Osteoblast (primary cell): ENCODE results near the gene P2RY11. TPM values are rescaled to one million over a fixed set of nuclear protein-coding genes. Genes with fewer than 3 reads are reported as not detected.

Source experiments
- DNase-seq: peaks from one replicate; pipeline ENCODE4 v3.0.0; 2011; ENCODE audit warnings: low spot score, mixed read lengths; ENCODE audit not compliant: insufficient read length; ENCODE audit errors: missing footprints
- H2AFZ ChIP-seq: 2 replicates; pipeline ENCODE4 v1.6.0; 2011; ENCODE audit warnings: mild to moderate bottlenecking, low read length
- H3K27ac ChIP-seq: 2 replicates; pipeline ENCODE4 v1.5.1; 2011; ENCODE audit warnings: mild to moderate bottlenecking, low read depth, low read length, moderate library complexity
- H3K27me3 ChIP-seq: 2 replicates; pipeline ENCODE4 v1.6.0; 2012; ENCODE audit warnings: mild to moderate bottlenecking, control low read depth, inconsistent platforms, low read length, moderate library complexity; ENCODE audit not compliant: insufficient read depth
- H3K36me3 ChIP-seq: 2 replicates; pipeline ENCODE4 v1.5.1; 2011; ENCODE audit warnings: mild to moderate bottlenecking, low read length, control low read depth, moderate library complexity; ENCODE audit not compliant: insufficient read depth
- H3K4me1 ChIP-seq: 2 replicates; pipeline ENCODE4 v1.5.1; 2011; ENCODE audit warnings: mild to moderate bottlenecking, low read length, control low read depth, moderate library complexity; ENCODE audit not compliant: insufficient read depth
- H3K4me2 ChIP-seq: 2 replicates; pipeline ENCODE4 v1.6.0; 2011; ENCODE audit warnings: mild to moderate bottlenecking, low read length; ENCODE audit not compliant: insufficient read depth
- H3K4me3 ChIP-seq: fragments of 200-600 bp; sonication (generic); 3 replicates; pipeline ENCODE4 v1.5.1; 2012; ENCODE audit warnings: mild to moderate bottlenecking, low read length, inconsistent platforms; ENCODE audit not compliant: insufficient read depth
- H3K79me2 ChIP-seq: 2 replicates; pipeline ENCODE4 v1.6.0; 2012; ENCODE audit warnings: mild to moderate bottlenecking, low read length, control low read depth, inconsistent platforms; ENCODE audit not compliant: insufficient read depth
- H3K9me3 ChIP-seq: 2 replicates; pipeline ENCODE4 v1.5.1; 2011; ENCODE audit warnings: low read depth, low read length, control low read depth
- H4K20me1 ChIP-seq: 2 replicates; pipeline ENCODE4 v1.6.0; 2012; ENCODE audit warnings: mild to moderate bottlenecking, low read length, control low read depth; ENCODE audit not compliant: insufficient read depth
- total RNA-seq: library from RNA; depleted of rRNA; stranded (reverse); fragments of >200 nt; gene quantifications from 2 replicates; pipeline ENCODE4 v1.2.3, GENCODE V29; 2012
- TF ChIP-seq, protein P1 (sequence below): IDR thresholded peaks from 2 replicates; pipeline ENCODE4 v1.5.1; 2011; ENCODE audit warnings: mild to moderate bottlenecking, low read depth, low read length, moderate library complexity; ENCODE audit errors: extremely low read depth

The P2RY11 gene
- total RNA-seq, 1 donor, result 2.2 TPM

DNA sequence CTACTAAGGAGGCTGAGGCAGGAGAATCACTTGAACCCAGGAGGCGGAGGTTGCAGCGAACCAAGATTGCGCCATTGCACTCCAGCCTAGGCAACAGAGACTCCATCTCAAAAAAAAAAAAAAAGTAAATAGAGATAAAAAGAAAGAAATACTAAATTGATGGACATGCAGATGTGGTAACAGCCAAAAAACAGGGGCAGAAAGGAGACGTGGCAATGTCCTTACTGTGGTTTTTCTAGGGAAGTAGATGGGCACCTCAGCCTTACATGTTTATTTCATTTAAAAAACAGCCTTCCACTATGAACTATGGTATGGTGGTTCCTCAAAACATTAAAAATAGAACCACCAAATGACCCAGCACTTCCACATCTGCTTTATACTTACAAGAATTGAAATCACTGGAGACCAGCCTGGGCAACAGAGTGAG lies 14.7 kb downstream of the P2RY11 start:
- peaks cover 12% of the 10 kb centered on the region for H3K4me1 ChIP-seq
- TF ChIP-seq, protein P1, sequence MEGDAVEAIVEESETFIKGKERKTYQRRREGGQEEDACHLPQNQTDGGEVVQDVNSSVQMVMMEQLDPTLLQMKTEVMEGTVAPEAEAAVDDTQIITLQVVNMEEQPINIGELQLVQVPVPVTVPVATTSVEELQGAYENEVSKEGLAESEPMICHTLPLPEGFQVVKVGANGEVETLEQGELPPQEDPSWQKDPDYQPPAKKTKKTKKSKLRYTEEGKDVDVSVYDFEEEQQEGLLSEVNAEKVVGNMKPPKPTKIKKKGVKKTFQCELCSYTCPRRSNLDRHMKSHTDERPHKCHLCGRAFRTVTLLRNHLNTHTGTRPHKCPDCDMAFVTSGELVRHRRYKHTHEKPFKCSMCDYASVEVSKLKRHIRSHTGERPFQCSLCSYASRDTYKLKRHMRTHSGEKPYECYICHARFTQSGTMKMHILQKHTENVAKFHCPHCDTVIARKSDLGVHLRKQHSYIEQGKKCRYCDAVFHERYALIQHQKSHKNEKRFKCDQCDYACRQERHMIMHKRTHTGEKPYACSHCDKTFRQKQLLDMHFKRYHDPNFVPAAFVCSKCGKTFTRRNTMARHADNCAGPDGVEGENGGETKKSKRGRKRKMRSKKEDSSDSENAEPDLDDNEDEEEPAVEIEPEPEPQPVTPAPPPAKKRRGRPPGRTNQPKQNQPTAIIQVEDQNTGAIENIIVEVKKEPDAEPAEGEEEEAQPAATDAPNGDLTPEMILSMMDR, result no peak
- H3K27me3 ChIP-seq, result no peaks in the 10 kb centered on the region
- no peak overlapping the region for H2AFZ ChIP-seq
- H4K20me1 ChIP-seq, result no peaks in the 10 kb centered on the region
- no peak overlapping the region for H3K27ac ChIP-seq
- no peaks in the 10 kb centered on the region for H3K79me2 ChIP-seq
- no peaks in the 10 kb centered on the region for H3K9me3 ChIP-seq
- no peak overlapping the region for H3K4me3 ChIP-seq
- H3K4me2 ChIP-seq, result no peak overlapping the region
- H3K36me3 ChIP-seq, result peaks cover 23% of the 10 kb centered on the region
- no peak for DNase-seq

GRCh38 chr19:10132905-10133304 lies 21.4 kb downstream of the P2RY11 start:
- no peaks in the 10 kb centered on the region for H3K9me3 ChIP-seq
- peaks cover 66% of the 10 kb centered on the region for H3K36me3 ChIP-seq
- TF ChIP-seq, protein P1, result no peak
- H3K27me3 ChIP-seq, result no peaks in the 10 kb centered on the region
- H3K27ac ChIP-seq, result no peak overlapping the region
- no peak overlapping the region for H3K4me2 ChIP-seq
- no peak overlapping the region for H2AFZ ChIP-seq
- H4K20me1 ChIP-seq, result no peaks in the 10 kb centered on the region
- H3K4me1 ChIP-seq, result peaks cover 11% of the 10 kb centered on the region
- DNase-seq, result peak; percentile 21
- H3K79me2 ChIP-seq, result no peaks in the 10 kb centered on the region
- H3K4me3 ChIP-seq, result no peak overlapping the region

DNA sequence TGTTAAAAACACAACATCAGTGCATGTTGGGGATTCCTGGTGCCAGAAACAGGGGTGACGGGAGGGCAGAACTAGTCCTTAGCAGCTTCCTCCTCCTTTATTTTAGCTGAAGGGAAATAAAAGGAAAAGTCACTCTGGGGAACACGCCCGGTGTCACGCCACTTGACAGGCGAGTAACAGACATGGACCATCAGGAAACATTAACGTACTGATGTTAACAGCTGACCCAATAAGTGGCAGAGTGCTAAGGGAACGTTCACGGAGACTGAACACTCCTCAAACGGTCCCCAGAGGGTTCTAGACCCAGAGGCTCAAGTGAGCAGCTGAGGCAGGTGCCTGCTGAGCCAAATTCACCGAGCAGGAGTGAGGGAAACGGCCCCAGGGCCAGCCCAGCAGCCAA lies 22.1 kb downstream of the P2RY11 start:
- H3K4me1 ChIP-seq, result peaks cover 11% of the 10 kb centered on the region
- TF ChIP-seq, protein P1, result no peak
- H3K36me3 ChIP-seq, result peaks cover 67% of the 10 kb centered on the region
- no peak overlapping the region for H3K4me3 ChIP-seq
- no peaks in the 10 kb centered on the region for H4K20me1 ChIP-seq
- DNase-seq, result peak; percentile 56
- no peaks in the 10 kb centered on the region for H3K27me3 ChIP-seq
- no peak overlapping the region for H3K27ac ChIP-seq
- H3K9me3 ChIP-seq, result no peaks in the 10 kb centered on the region
- H2AFZ ChIP-seq, result no peak overlapping the region
- no peak overlapping the region for H3K4me2 ChIP-seq
- H3K79me2 ChIP-seq, result no peaks in the 10 kb centered on the region

DNA sequence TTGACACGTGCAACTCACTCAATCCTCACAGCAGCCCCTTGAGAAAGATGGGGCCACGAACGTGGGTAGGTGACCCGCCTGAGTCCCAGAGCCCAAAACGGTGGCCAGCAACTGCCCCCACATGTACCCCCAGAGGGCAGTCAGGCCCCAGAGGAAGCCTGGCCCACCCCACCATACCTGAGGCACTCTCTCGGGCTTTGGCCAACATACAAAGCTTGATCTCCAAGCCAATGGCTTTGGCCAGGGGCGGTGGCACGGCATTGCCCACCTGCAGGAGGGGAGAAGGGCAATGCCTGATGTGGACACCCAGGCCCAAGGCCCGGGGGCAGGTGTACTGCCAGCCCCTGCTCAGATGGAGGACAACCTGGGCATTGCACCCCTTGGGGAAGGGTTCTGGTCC lies 22.5 kb downstream of the P2RY11 start:
- DNase-seq, result peak; percentile 62
- no peaks in the 10 kb centered on the region for H4K20me1 ChIP-seq
- H3K79me2 ChIP-seq, result no peaks in the 10 kb centered on the region
- H3K36me3 ChIP-seq, result peaks cover 70% of the 10 kb centered on the region
- H2AFZ ChIP-seq, result no peak overlapping the region
- H3K9me3 ChIP-seq, result no peaks in the 10 kb centered on the region
- no peaks in the 10 kb centered on the region for H3K27me3 ChIP-seq
- H3K4me1 ChIP-seq, result peaks cover 11% of the 10 kb centered on the region
- H3K4me2 ChIP-seq, result no peak overlapping the region
- H3K4me3 ChIP-seq, result no peak overlapping the region
- H3K27ac ChIP-seq, result no peak overlapping the region
- TF ChIP-seq, protein P1, result no peak
